CD14-positive monocyte (primary cell): ENCODE data around the gene TSSK2. TPM values are rescaled to one million over a fixed set of nuclear protein-coding genes. Genes with fewer than 3 reads are reported as not detected.

Experiments
- DNase-seq, 3 donors: peaks; one replicate each; pipeline ENCODE4 v3.0.0-alpha.2; 2011 to 2022
- H2AFZ ChIP-seq: 2 replicates; pipeline ENCODE4 v1.6.0; 2012; ENCODE audit warnings: mild to moderate bottlenecking, low read depth, low read length, inconsistent platforms; ENCODE audit not compliant: insufficient read depth, poor library complexity, severe bottlenecking
- H3K27ac ChIP-seq, 2 donors: 1 replicate in 1 of 2; 2 replicates in 1 of 2; pipeline ENCODE4 v1.5.1; 2012 to 2013; ENCODE audit warnings: low read length in 2 of 2, control low read depth in 1 of 2, inconsistent platforms in 1 of 2, low read depth in 1 of 2, mild to moderate bottlenecking in 1 of 2
- H3K27me3 ChIP-seq, 2 donors: one replicate each; pipeline versions ENCODE4 v1.6.0 to v1.6.1; 2011 to 2013; ENCODE audit warnings: low read length in 2 of 2; ENCODE audit not compliant: control insufficient read depth in 2 of 2, insufficient read depth in 2 of 2
- H3K36me3 ChIP-seq, 2 donors: replicated peaks in 1 of 2; 1 replicate in 1 of 2; 2 replicates in 1 of 2; pipeline versions ENCODE4 v1.5.1 to v1.6.1; 2012 to 2013; ENCODE audit warnings: low read length in 2 of 2, control low read depth in 1 of 2, inconsistent platforms in 1 of 2, mild to moderate bottlenecking in 1 of 2; ENCODE audit not compliant: insufficient read depth in 2 of 2, control insufficient read depth in 1 of 2
- H3K4me1 ChIP-seq, 2 donors: 1 replicate in 1 of 2; 2 replicates in 1 of 2; pipeline versions ENCODE4 v1.5.1 to v1.6.1; 2012 to 2013; ENCODE audit warnings: low read length in 2 of 2, control low read depth in 1 of 2, inconsistent platforms in 1 of 2, mild to moderate bottlenecking in 1 of 2, moderate library complexity in 1 of 2; ENCODE audit not compliant: insufficient read depth in 2 of 2, control insufficient read depth in 1 of 2
- H3K4me2 ChIP-seq: replicated peaks from 2 replicates; pipeline ENCODE3; 2012; ENCODE audit warnings: low read length, moderate library complexity, mild to moderate bottlenecking; ENCODE audit not compliant: poor library complexity, severe bottlenecking; ENCODE audit errors: extremely low read depth
- H3K4me3 ChIP-seq, 3 experiments: fragments of 200-600 bp in 1 of 3; sonication (generic) in 1 of 3; replicated peaks in 1 of 3; 1 replicate in 2 of 3; 2 replicates in 1 of 3; pipeline ENCODE4 v1.5.1; 2011 to 2013; ENCODE audit warnings: low read length in 3 of 3, mild to moderate bottlenecking in 3 of 3, control low read depth in 2 of 3, low read depth in 2 of 3, inconsistent platforms in 1 of 3, moderate library complexity in 1 of 3
- H3K79me2 ChIP-seq: 2 replicates; pipeline ENCODE4 v1.6.0; 2012; ENCODE audit warnings: mild to moderate bottlenecking, control low read depth, inconsistent platforms, low read length, moderate library complexity; ENCODE audit not compliant: insufficient read depth
- H3K9ac ChIP-seq: 2 replicates; pipeline ENCODE4 v1.6.0; 2017; ENCODE audit warnings: low read length, mild to moderate bottlenecking; ENCODE audit not compliant: insufficient read depth, poor library complexity, severe bottlenecking
- H3K9me3 ChIP-seq, 2 donors: replicated peaks in 1 of 2; 1 replicate in 1 of 2; 2 replicates in 1 of 2; pipeline versions ENCODE4 v1.5.1 to v1.6.1; 2012 to 2013; ENCODE audit warnings: low read length in 2 of 2, control low read depth in 1 of 2; ENCODE audit not compliant: control insufficient read depth in 1 of 2, insufficient read depth in 1 of 2
- H4K20me1 ChIP-seq: 2 replicates; pipeline ENCODE4 v1.6.0; 2012; ENCODE audit warnings: mild to moderate bottlenecking, low read length, control low read depth, moderate library complexity; ENCODE audit not compliant: insufficient read depth
- H3K27ac Mint-ChIP-seq, 7 donors: one replicate each; pipeline ENCODE4 v1.8.0; 2020; ENCODE audit warnings: mild to moderate bottlenecking in 7 of 7, mixed read lengths in 7 of 7, moderate library complexity in 6 of 7, inconsistent platforms in 2 of 7
- H3K27me3 Mint-ChIP-seq, 3 donors: one replicate each; pipeline ENCODE4 v1.8.0; 2021 to 2022; ENCODE audit warnings: low read depth in 3 of 3, mild to moderate bottlenecking in 3 of 3, mixed read lengths in 3 of 3, moderate library complexity in 3 of 3, inconsistent platforms in 1 of 3
- H3K36me3 Mint-ChIP-seq, 2 donors: one replicate each; pipeline ENCODE4 v1.8.0; 2020; ENCODE audit warnings: mixed read lengths in 2 of 2, inconsistent platforms in 1 of 2, mild to moderate bottlenecking in 1 of 2
- H3K4me1 Mint-ChIP-seq: one replicate; pipeline ENCODE4 v1.8.0; 2020; ENCODE audit warnings: mild to moderate bottlenecking, mixed read lengths
- H3K4me3 Mint-ChIP-seq, 2 donors: one replicate each; pipeline ENCODE4 v1.8.0; 2020; ENCODE audit warnings: mild to moderate bottlenecking in 2 of 2, mixed read lengths in 2 of 2, moderate library complexity in 1 of 2
- H3K9me3 Mint-ChIP-seq, 7 donors: one replicate each; pipeline ENCODE4 v1.8.0; 2020 to 2022; ENCODE audit warnings: mixed read lengths in 7 of 7, mild to moderate bottlenecking in 6 of 7, moderate library complexity in 6 of 7, inconsistent platforms in 2 of 7
- WGBS: methylation state at CpG from one replicate; pipeline ENCODE4 v1.1.5; 2013; ENCODE audit warnings: missing lambda C conversion rate; ENCODE audit not compliant: insufficient coverage; 5-methylcytosine and 5-hydroxymethylcytosine counted together
- intact Hi-C, 2 donors: fragments of 100-400 bp; cut with micrococcal nuclease; formaldehyde crosslinking; loops; one replicate each; pipeline versions ENCODE4 v1.15.0 to v1.15.1; 2023
- polyA plus RNA-seq, 3 donors: library from polyadenylated mRNA; depleted of rRNA in 1 of 3; unstranded in 2 of 3; stranded (reverse) in 1 of 3; fragments of 300-500 nt in 2 of 3; fragments of >200 nt in 1 of 3; fragmentation: Illumina TruSeq in 2 of 3; gene quantifications; 1 replicate in 2 of 3; 2 replicates in 1 of 3; pipeline ENCODE4 v1.2.3, GENCODE V29; 2012 to 2021
- TF ChIP-seq, protein P1 (sequence below): fragments of 200-600 bp; IDR thresholded peaks from one replicate; pipeline ENCODE4 v1.8.0; 2022; ENCODE audit warnings: antibody characterized with exemption, mild to moderate bottlenecking

TSSK2 gene
- polyA plus RNA-seq, 3 donors: 0.04 TPM; not detected in 2

DNA sequence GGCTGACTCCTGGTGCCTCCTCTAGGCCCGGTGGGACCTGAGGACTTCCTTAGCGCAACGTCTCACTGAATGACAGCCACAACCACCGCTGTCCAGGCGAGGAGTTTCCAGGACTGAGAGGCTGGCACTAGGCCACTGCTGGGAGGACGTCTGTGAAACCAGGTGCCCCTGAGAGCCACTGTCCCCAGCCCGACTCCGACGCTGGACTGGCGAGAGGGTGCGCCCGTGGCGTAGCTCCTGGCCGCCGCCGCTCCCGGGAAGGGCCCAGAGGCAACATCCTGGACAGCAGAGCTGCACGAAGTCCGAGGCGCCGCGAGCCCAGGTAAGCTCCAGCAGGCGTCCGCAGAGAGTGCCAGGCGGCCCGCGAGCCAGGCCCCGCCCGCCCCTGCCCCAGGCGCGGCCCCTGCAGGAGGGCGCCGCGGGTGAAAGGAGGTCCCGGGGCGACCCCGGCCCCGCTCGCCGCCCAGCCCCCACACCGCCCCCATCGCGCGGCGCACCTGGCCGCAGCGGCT lies 9.4 kb upstream of the TSSK2 start:
- intact Hi-C loops: loop anchor here (1.0 to 5.0 kb wide), 5 partner anchors 12 to 171 kb away; partner anchors contain the start of genes CLTCL1 (in 1 of the 2) and ESS2 (in 1 of the 2)
- H3K36me3 ChIP-seq: peaks cover 0 to 19% of the 10 kb centered on the region in 2 donors
- peaks cover 55% of the 10 kb centered on the region for H3K79me2 ChIP-seq
- peak; percentile 25 to 59 (median 39) for DNase-seq
- H3K27ac ChIP-seq: peak overlapping the region; percentile 61 to 88
- peaks cover 0 to 3% (median 0%) of the 10 kb centered on the region in 7 donors for H3K9me3 Mint-ChIP-seq
- peak overlapping the region; percentile 66 to 95 (median 87) for H3K27ac Mint-ChIP-seq
- peaks cover 1 to 7% (median 5%) of the 10 kb centered on the region in 3 donors for H3K27me3 Mint-ChIP-seq
- TF ChIP-seq, protein P1, sequence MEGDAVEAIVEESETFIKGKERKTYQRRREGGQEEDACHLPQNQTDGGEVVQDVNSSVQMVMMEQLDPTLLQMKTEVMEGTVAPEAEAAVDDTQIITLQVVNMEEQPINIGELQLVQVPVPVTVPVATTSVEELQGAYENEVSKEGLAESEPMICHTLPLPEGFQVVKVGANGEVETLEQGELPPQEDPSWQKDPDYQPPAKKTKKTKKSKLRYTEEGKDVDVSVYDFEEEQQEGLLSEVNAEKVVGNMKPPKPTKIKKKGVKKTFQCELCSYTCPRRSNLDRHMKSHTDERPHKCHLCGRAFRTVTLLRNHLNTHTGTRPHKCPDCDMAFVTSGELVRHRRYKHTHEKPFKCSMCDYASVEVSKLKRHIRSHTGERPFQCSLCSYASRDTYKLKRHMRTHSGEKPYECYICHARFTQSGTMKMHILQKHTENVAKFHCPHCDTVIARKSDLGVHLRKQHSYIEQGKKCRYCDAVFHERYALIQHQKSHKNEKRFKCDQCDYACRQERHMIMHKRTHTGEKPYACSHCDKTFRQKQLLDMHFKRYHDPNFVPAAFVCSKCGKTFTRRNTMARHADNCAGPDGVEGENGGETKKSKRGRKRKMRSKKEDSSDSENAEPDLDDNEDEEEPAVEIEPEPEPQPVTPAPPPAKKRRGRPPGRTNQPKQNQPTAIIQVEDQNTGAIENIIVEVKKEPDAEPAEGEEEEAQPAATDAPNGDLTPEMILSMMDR: no peak
- peak overlapping the region; percentile 90 to 95 for H3K4me3 Mint-ChIP-seq
- H3K4me1 ChIP-seq: peaks cover 52 to 56% of the 10 kb centered on the region in 2 donors
- no peaks in the 10 kb centered on the region for H3K9me3 ChIP-seq
- H3K4me3 ChIP-seq: peak overlapping the region; percentile 67 to 93 (median 91)
- peaks cover 9 to 34% of the 10 kb centered on the region in 2 donors for H3K36me3 Mint-ChIP-seq
- peak overlapping the region; percentile 92 for H3K4me2 ChIP-seq
- peak overlapping the region; percentile 89 for H3K9ac ChIP-seq
- peaks cover 48% of the 10 kb centered on the region for H4K20me1 ChIP-seq
- H3K27me3 ChIP-seq: no peaks in the 10 kb centered on the region
- WGBS: under 1% methylated on average over 44 of the region's 47 CpGs
- peak overlapping the region; percentile 93 for H2AFZ ChIP-seq
- H3K4me1 Mint-ChIP-seq: peaks cover 55% of the 10 kb centered on the region

DNA sequence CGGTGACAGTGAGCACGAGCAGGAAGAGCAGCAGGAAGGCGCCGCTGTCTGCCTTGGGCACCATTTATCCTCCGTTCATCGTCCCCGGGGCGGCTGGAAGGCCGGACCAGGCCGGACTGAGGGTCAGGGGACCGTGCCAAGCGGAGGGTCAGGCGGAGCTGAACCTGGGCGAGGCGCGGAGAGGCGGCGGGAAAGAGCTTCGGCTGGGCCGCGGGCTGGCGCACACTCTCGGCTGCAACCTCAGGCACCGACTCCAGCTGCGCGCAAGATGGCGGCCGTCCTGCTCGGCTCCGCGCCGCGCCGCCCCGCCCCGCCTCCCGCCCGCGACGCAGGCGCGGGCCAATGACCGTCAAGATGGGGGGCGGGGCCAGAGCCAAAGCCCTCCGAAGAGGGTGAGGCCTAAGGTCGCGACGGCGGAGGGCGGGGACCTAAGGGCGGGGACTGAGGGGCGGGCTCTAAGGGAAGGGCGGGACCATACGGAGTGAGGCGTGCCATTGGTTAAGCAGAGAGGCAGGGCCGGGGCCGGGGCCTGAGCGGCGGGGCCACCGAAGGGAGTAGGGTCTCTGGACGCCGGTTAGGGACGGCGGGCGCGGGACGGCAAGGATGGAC lies 8.9 kb upstream of the TSSK2 start, which contains the start of gene DGCR2:
DGCR2 (minus strand) TSS at position 270 of the 609 bp plus-strand sequence; CDS start at position 64, 206 bp downstream.
- Histone ChIP-seq H3K9ac (peak within 1 kb of the TSS; percentile 89), H3K27me3 (no peaks in the 10 kb centered on the region), H2AFZ (peak within 1 kb of the TSS; percentile 93), H3K79me2 (peaks cover 50% of the 10 kb centered on the region), H3K36me3 (peaks cover 0 to 14% of the 10 kb centered on the region in 2 donors), H3K9me3 (no peaks in the 10 kb centered on the region), H3K4me2 (peak within 1 kb of the TSS; percentile 92), H4K20me1 (peaks cover 42% of the 10 kb centered on the region), H3K27ac (peak within 1 kb of the TSS; percentile 61 to 88), H3K4me1 (peaks cover 46 to 50% of the 10 kb centered on the region in 2 donors), H3K4me3 (peak within 1 kb of the TSS; percentile 67 to 93 (median 91))
- TF ChIP-seq, protein P1: no peak
- DNase-seq: peak; percentile 95 to 96 (median 96)
- intact Hi-C loops: loop anchor here (1.0 to 5.0 kb wide), 5 partner anchors 13 to 171 kb away; partner anchors contain the start of genes CLTCL1 (in 1 of the 2) and ESS2 (in 1 of the 2)
- Mint-ChIP-seq H3K4me1 (peaks cover 50% of the 10 kb centered on the region), H3K27me3 (peaks cover 1 to 7% (median 5%) of the 10 kb centered on the region in 3 donors), H3K4me3 (peak within 1 kb of the TSS; percentile 90 to 95), H3K36me3 (peaks cover 6 to 31% of the 10 kb centered on the region in 2 donors), H3K9me3 (peaks cover 0 to 3% (median 0%) of the 10 kb centered on the region in 7 donors), H3K27ac (peak within 1 kb of the TSS; percentile 76 to 97 (median 92))
- under 1% methylated on average over 65 of the region's 67 CpGs for WGBS
